Erythroblast (primary cell): ENCODE results near the gene PDLIM5.

Experiments used
- GATA1 ChIP-seq: IDR thresholded peaks from 2 replicates; pipeline ENCODE4 v1.6.1; 2011; ENCODE audit warnings: low read depth, mild to moderate bottlenecking, control low read depth, low read length, moderate library complexity
- POLR2A ChIP-seq: IDR thresholded peaks from 2 replicates; pipeline ENCODE4 v1.6.1; 2011; ENCODE audit warnings: mild to moderate bottlenecking, low read length

DNA sequence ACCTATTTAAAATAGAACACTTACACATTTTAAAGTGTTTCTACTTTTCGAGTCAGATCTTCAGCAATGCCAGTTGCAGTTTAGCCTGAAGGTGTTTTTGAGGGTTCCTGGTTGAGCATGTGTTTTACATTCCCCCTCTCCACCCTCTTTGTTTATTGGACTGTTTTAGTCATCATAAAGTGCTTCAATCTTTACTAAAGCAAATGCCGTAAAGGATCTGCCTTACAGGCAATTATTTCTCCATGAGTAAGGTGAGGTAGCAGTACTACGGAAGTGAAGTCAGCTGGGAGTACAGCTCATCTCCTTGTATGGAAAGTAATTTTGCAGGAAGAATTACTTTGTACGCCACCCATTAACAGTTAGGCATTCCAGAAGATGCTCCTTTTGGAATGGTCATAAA, 36.9 kb downstream of the PDLIM5 start:
- TF ChIP-seq POLR2A (no peak), GATA1 (no peak)
